Fibroblast of mammary gland (primary cell): Measurements from ENCODE around the gene PTGER3.
A peak's percentile ranks its signal among the peaks of the same experiment; 100 is the strongest.

Experiments used
- DNase-seq: peaks from one replicate; pipeline ENCODE4 v3.0.0-alpha.2; 2010; ENCODE audit warnings: low read depth
- H3K4me3 ChIP-seq: 2 replicates; pipeline ENCODE4 v1.5.1; 2011; ENCODE audit warnings: low read depth, mild to moderate bottlenecking, low read length, moderate library complexity; ENCODE audit not compliant: control insufficient read depth
- CTCF ChIP-seq: conservative IDR thresholded peaks from 2 replicates; pipeline ENCODE4 v1.5.1; 2011; ENCODE audit warnings: low read depth, low read length, inconsistent platforms; ENCODE audit not compliant: control insufficient read depth, insufficient read depth

PTGER3 gene

GRCh38 chr1:71047635-71048607, at the start of gene PTGER3:
Gene PTGER3 (minus strand): TSS chr1:71047816. CDS start chr1:71047577, 239 bp downstream.
- H3K4me3 ChIP-seq = peak within 1 kb of the TSS; percentile 30
- no peak for TF ChIP-seq CTCF
- no peak for DNase-seq

GRCh38 chr1:71094913-71095312, 47.3 kb upstream of the PTGER3 start:
- no peak overlapping the region for H3K4me3 ChIP-seq
- no peak for TF ChIP-seq CTCF
- DNase-seq = no peak

- peak; percentile 50 for DNase-seq
- no peak overlapping the region for H3K4me3 ChIP-seq
- TF ChIP-seq CTCF = peak; percentile 41
Observed at GRCh38 chr1:71093938-71094337, 46.3 kb upstream of the PTGER3 start.

- no peak overlapping the region for H3K4me3 ChIP-seq
- peak; percentile 78 for DNase-seq
- TF ChIP-seq CTCF = no peak
Observed at GRCh38 chr1:71089536-71090270, 42.1 kb upstream of the PTGER3 start.

- DNase-seq = no peak
- no peak for TF ChIP-seq CTCF
- H3K4me3 ChIP-seq = no peak overlapping the region
Observed at GRCh38 chr1:71088645-71089287, 41.1 kb upstream of the PTGER3 start.

- no peak for TF ChIP-seq CTCF
- no peak for DNase-seq
- H3K4me3 ChIP-seq = no peak overlapping the region
Observed at GRCh38 chr1:71087713-71088112, 40.1 kb upstream of the PTGER3 start.
